ENCODE data around the gene GPR18.

GPR18 gene

DNA sequence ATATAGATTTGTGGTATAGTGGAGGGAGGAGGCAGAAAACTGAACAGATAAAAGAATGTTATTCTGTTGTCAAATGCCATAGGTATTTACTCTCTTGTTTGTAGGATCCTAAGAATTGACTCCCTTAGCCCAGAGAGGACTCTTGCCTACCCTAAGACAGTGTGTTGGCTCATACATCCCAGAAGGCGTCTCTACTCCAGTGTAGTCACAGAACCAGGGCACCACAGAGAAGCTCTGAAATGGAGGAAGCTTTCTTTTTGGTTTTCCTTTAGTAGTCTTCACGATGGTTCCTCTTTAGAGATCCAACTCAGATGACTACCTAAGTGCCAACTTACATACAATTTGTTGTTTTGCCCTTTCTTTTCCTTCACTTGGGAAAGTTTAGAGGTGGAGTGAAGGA lies 35.0 kb upstream of the GPR18 start:
- no peak for DNase-seq (ENCODE audit: low read depth in 2 of 2, low spot score in 1 of 2)

DNA sequence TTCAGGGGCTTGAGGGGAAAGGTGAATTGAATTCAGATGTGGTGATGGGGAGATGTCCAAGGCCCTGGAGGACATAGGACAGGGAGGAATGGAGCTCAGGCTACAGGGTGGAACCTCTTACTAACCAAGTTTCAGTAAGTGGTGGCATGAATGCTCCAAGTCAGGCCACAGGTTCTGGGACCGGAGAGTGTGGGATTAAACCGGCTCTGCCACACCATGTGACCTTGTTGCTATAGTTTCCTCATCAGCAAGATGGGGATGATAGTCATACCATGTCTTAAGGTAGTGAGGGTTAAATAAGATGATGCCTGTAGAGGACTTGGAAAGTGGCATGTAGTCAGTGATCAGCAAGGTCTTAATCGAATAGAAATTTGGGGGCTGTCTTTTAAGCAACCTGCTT lies 32.7 kb upstream of the GPR18 start:
- DNase-seq (ENCODE audit: low read depth in 2 of 2, low spot score in 1 of 2): no peak

DNA sequence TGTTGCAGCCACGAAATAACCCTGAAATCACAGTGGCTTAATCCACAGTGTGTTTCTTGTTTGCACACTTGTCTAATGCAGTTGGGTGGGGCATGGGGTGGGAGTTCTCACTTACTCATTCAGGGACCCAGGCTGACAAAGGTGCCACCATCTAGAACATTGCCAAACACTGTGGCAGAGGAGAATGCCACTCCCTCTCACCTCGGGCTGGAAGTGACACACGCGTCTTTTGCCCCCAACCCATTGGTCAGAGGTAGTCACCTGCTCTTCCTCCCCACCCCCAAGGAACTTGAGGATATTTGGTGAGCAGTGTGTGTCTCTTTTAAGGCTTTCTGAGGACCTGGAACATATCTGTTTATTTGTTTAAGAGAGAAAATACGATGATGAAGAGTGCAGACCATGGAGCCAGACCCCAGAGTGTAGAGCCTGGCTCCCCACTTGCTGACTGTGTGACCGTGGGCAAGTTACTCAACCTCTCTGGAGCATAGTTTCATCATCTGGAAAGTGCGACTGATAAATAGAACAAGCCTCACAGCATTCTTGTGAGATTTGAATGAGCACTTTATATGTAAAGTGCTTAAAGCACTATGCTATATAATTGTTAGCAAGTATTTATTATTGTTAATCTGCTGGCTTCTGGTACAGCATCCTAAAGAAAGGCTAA lies 31.6 kb upstream of the GPR18 start:
- no peak for DNase-seq (ENCODE audit: low read depth in 2 of 2, low spot score in 1 of 2)

DNA sequence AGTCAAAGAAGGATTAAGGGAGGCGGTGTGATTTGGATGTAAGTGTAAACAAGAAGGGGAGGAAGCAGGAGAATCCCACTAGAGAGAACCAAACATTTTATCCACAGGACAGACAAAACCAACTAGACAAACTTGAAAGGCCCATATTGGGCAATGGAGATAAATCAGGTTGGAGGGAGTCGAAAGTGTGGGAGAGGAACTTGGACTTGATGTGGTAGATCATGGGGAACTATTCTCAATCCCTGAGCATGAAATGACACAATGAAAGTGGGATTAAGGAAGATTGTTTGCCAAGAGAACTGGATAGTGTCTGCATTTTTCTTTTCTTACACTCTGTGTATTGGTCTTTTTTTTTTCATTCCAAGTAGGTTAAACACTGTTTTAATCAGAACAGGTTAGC lies 31.1 kb upstream of the GPR18 start:
- DNase-seq (ENCODE audit: low read depth in 2 of 2, low spot score in 1 of 2): no peak

DNA sequence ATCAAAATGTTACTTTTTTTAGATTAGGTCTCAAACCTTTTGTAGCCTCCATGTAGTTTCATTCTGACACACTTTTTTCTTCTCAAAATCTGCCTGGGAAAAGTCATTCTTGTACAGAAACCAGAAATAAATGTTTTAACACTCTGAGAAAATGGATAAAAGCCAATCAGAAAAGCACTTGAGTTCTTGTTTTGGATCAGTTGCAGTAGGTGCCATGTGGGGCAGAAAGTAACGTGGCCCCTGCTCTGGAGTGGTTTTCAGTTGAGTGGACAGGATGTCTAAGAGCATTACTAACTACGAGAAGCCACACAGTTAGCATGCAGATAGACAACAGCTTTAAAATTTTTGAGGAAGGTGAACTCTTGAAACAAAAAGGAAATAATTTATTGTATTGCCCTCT lies 29.9 kb upstream of the GPR18 start:
- no peak for DNase-seq (ENCODE audit: low read depth in 2 of 2, low spot score in 1 of 2)

DNA sequence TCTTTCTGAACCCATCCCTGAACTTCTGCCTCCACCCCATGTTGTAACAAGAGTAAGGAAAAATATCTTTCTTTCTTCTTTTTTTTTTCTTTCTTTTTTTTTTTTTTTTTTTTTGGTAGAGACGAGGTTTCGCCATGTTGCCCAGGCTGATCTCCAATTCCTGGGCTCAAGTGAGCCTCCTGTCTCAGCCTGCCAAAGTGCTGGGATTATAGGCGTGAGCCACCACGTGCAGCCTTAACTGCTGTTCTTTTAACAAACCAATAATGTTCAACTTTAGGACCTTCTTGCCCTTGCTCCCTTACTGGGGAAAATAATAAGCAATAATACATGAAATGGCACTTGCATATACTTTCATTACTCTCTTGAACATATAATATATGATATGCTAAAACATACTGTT lies 29.4 kb upstream of the GPR18 start:
- DNase-seq (ENCODE audit: low read depth in 2 of 2, low spot score in 1 of 2): no peak

DNA sequence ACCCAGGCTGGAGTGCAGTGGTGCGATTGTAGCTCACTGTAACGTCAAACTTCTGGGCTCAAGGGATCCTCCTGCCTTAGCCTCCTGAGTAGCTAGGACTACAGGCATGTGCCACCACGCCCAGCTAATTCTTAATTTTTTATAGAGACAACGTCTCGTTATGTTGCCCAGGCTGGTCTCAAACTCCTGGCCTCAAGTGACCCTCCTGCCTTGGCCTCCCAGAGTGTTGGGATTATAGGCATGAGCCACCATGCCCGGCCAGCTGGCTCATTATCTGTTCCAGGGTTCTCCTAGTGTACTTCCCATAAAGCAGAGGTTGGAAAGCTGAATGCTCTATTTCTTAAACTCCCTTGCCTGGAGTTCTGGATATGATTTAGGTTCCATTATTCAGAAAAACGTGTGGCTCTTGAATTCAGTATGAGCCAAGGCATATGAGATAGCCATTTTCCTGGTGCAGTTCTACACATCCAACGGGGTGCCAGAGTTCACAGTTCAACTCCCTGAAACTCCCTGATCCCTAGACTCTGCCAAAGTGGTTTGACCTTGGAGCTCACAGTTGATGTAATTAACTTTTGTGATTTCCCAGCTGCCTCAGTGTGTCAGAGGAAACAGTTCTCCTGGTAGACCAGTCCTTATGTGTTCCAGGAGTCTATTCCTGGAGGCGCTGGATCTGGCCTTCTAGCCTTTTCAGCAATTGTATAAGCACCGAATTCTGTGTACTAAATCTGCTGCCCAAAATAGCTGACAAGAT lies 27.4 kb upstream of the GPR18 start:
- no peak for DNase-seq (ENCODE audit: low read depth in 2 of 2, low spot score in 1 of 2)

DNA sequence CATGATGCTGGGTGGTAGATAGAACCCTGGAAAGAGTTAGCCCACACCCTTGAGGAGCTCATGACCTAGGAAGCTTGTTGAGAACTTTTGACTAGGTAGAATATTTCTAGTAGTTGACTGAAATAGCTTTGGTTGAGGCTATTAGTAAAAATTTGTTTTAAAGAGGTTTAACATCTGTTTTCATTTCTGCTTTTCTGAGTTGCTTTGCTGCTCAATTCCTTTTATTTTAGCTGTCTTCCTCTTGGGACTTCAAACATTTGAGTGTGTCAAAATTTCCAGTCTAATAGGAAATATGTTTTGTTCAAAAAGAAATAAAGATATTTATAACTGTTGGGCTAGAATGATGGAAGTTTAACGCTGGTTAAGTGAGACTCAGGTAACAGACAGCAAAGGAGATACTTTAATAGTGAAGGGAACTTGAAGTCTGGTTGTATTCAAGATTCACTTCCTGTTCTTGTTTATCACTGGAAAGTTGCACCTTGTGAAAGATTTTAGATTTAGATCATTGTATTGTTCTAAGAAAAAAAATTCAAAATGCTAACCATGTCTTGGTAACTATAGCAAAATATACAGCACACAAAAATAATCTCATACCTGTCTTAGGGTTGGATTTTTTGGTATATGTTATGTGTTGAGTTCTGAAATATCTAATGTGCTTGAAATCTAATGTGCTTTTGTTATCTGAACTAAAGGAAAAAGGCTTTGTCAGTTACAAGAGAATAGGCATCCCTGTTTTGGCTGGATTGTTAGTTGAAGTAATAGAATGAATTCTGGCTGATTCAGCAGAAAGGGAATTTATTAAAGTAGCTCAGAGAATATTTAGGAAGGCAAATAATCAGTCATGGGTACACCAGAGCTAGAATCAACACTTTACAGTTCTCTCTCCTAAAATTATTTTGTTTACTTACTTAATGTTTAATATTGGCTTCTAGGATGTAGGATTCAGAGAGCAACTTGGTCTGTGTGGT lies 24.4 kb upstream of the GPR18 start:
- no peak for DNase-seq (ENCODE audit: low read depth in 2 of 2, low spot score in 1 of 2)

DNA sequence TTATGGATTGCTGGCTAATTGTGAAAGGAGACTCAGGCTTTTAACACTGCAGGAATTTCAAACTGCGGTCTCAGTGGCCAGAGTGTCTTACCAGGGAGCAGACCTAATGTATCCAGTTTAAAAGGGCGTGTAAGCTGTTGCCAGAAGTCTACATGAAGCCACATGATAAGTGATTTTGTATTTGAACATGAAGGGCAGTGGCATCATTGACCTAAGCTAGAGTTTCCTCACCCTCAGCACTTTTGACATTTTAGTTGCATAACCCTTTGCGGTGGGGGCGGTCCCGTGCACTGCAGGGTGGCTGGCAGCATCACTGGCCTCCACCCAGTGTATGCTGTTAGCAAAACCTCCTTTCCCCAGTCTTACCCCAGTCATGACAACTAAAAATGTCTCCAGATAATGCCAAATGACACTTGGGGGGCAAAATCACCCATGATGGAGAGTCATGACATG lies 23.7 kb upstream of the GPR18 start:
- no peak for DNase-seq (ENCODE audit: low read depth in 2 of 2, low spot score in 1 of 2)

DNA sequence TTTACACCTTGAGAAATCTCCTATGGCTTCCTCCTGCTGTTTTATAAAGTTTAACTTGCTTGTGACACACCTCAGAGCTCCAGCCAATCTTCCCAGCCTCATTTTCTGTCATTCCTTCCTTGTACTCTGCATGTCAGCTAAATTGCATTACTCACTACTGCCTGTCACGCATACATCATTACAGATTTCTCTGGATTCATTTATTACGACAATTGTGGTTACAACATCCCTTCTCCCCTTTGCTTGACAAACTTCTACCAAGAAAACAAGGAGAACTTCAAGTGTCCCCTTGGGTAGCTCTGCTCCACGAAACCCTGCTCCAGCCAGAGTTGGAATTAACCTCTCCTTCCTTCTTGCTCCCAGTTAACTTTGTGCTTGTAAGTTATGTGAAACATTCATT lies 22.0 kb upstream of the GPR18 start:
- DNase-seq (ENCODE audit: low read depth in 2 of 2, low spot score in 1 of 2): no peak

DNA sequence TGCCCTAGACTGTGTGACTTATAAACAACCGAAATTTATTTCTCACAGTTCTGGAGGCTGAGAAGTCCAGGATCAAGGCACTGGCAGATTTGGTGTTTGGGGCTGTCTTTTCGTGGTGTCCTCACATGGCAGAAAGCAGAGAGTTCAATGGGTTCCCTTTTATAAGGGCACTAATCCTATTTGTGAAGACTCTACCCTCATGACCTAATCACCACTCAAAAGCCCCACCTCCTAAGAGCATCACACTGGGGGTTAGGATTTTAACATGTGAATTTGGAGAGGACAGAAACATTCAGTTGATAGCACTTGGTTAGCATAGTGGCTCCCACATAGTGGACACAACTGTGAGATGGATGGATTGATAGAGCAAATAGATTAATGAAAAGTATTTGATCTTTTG lies 21.5 kb upstream of the GPR18 start:
- DNase-seq (ENCODE audit: low read depth in 2 of 2, low spot score in 1 of 2): no peak

DNA sequence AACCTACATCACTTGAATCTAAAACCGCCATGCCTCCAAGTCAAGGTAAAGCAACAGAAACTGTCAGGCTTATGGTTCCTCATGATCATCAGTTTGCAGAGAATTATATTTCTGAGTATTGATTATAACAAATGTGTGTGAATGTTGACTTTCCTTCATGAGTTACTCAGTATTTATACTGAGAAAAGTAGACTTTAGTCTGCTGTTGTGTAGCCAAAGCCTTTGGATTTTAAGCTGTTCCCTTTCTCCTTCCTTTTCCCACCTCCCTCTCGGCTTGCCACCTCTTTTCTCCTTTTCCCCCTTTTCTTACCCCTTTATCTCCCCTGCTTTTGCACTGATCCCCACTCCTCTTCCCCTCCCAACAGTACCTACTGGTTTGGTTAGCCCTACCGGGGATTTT lies 20.7 kb upstream of the GPR18 start:
- no peak for DNase-seq (ENCODE audit: low read depth in 2 of 2, low spot score in 1 of 2)

DNA sequence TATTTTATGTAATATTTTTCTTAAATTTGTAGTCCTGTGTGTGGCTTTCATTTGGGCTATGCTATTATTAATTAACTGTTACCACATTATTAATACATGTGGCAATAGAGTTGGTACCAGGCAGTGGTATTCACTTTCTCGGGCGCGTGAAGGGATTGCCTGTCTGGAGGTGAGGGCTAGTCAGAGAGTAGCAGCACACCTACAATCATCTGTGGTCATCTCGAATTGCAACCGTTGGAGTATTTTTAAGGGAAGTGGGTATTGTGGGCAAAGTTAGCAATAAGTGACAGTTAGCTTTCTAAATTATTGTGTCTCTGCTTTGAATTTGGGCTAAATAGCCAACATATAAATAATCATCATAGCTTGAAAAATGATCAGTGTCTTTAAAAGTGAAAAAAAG lies 20.0 kb upstream of the GPR18 start:
- no peak for DNase-seq (ENCODE audit: low read depth in 2 of 2, low spot score in 1 of 2)

DNA sequence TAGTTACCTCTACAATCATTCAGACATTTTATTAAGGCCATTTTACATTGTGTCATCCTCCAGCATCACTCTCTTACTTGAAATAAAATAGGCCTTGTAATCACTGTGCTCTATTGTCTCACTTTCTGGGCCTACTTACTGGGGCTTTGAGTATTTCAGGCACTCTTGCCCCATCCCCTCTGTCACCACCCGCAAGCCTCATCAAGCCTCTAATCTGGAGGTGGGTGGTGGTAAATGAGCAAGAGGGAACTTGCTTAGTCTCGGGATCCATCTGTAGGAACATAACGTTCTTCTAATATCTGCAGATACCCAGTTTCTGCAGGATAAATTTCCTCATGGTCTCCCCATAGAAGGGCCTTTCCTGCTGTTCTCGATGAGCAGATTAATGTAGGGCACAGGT lies 19.4 kb upstream of the GPR18 start:
- DNase-seq (ENCODE audit: low read depth in 2 of 2, low spot score in 1 of 2): no peak

DNA sequence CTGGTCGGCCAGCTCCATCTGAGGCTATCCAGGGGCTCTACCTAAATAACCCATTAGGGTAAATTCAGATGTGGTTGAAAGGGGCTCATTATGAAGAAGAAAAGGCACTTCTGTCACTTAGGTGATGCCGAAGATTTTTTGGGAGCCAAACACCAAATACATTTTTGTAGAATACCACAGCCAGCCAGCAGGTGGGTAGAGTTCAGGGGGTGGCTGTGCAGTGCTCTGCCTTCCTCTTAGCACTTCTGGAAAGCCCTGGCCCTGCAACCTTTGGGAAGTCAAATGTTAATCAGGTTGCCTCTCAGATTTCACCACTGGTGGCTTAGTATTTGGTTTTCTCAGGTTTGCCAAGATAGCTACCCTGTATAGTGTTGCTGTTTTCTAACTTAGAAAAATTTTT lies 18.5 kb upstream of the GPR18 start:
- no peak for DNase-seq (ENCODE audit: low read depth in 2 of 2, low spot score in 1 of 2)

DNA sequence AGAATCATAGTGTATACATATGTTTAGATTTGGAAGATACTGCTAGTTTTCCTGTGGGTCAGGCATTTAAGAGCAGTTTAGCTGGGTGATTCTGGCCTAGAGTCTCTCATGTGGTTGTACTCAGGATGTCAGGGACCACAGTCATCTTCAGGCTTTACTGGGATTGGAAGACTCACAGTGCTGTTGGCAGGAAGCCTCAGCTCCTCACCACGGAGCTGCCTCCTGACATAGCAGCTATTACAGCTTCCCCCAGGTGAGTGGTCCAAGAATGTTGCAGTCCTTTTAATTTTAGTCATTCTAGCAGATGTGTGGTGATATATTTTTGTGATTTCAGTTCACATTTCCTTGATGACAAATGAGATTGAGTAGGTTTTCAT lies 16.9 kb upstream of the GPR18 start:
- no peak for DNase-seq (ENCODE audit: low read depth in 2 of 2, low spot score in 1 of 2)

DNA sequence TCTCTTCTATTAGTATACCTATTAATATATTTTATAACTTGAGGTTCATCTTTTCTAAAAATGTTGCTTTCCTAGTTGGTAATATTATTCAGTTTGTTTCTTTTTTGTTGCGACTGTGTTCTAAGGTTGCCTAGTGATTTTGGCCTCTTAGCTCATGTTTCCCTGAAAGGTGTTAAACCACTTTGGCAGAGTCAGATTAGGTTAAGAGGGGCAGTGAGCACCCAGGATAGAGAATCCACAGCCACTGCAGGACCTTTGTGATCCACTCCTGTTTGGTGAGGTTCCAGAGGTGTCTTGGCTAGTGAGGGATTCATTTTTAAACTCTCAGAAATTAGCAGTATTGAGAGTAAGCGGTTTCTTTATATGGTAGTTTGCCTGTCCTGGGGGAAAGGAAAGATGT lies 14.9 kb upstream of the GPR18 start:
- no peak for DNase-seq (ENCODE audit: low read depth in 2 of 2, low spot score in 1 of 2)

DNA sequence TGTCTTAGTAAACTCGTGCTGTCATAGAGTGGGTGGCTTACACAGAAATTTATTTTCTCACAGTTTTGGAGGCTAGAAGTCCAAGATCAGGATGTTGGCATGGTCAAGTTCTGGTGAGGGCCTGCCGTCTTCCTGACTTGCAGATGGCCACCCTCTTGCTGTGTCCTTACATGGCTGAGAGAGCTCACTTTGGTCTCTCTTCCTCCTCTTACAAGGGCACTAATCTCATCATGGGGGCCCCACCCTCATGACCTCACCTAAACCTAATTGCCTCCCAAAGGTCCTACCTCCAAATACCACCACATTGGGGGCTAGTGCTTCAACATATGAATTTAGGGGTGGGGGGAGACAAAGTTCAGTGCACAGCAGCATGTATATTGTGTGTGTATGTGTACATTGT lies 14.3 kb upstream of the GPR18 start:
- no peak for DNase-seq (ENCODE audit: low read depth in 2 of 2, low spot score in 1 of 2)

DNA sequence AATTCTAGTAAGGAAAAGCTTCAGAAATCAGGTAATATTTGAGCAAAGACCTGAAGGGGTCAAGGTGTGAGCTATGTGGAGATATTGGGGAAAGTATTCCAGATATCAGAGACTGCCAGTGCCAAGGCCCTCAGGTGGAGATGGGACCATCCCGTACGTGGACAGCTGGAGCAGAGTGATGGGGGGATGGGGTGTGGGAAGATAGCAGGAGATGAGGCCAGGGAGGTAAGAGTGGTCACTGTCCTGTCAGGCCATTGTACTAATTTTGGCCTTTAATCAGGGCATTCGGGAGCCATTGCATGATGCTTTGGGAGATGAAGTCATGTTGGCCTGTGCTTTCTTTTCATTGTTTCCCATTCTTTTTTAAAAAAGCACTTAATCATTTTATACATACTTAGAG lies 13.1 kb upstream of the GPR18 start:
- no peak for DNase-seq (ENCODE audit: low read depth in 2 of 2, low spot score in 1 of 2)

DNA sequence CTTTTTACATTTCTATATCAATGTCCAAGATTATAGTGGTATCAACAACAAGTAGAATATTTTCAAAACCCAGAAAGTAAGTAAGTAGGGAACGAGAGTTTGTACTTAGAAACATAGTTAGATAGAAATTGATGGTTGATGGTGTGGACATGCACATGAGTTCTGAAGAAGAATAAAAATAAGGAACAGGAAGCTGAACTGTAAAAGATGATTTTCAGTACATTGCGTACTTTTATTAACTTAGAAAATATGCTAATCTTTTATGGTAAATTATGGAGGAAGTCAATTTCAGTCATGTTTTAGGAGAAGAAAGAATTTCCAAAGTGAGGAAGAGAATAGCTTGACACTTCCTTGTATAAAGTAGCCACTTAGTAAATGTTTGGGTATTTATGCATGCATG lies 12.3 kb upstream of the GPR18 start:
- DNase-seq (ENCODE audit: low read depth in 2 of 2, low spot score in 1 of 2): no peak

DNA sequence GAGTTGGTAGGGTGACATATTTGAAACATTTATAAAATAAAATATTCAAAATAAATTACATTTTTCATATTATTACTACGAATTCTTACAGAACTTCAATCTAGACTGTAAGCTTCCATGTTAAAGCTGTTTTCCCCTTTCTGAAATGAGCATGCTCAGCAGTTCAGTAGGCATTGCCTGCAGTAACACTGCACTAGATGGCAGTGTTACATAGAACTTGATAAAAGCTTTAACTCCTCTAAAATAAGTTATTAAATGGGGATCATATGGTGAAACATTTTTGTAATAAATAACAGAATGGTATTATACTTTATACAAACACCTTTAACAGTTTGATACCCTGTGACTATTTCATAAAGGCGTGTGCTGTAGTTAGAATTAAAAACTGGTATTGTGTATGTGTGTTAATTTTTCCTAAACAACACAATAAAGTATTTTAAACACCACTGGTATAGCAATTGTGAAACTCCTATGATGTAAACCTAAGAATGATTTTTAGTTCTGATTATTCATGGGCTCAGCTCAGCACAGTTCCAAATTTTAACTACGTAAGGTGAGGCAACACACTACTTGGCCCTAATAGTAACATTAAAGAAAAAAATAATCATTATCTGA lies 11.6 kb upstream of the GPR18 start:
- no peak for DNase-seq (ENCODE audit: low read depth in 2 of 2, low spot score in 1 of 2)

DNA sequence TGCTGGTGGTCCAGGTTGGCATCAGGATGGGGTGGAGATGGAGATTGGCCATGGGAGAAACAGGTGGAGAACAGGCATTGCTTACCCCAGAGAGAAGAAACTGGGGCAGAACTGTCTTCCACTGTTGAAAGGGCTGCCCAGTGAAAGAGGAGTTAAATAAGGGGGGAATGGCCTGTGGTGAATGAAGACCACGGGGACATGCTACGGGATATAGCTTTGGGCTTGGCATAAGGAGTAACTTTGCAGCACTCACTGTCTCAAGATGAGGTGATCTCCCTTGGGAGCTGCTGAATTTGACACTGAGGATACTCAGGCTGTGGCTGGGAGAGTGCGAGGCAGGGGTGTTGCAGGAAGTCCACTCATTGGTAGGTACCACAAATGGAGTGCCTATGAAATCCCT lies 10.6 kb upstream of the GPR18 start:
- DNase-seq (ENCODE audit: low read depth in 2 of 2, low spot score in 1 of 2): no peak
